Immature natural killer cell (primary cell): ENCODE results near the gene FAM217B. TPM values are rescaled to one million over a fixed set of nuclear protein-coding genes. Genes with fewer than 3 reads are reported as not detected.
A peak's percentile ranks its signal among the peaks of the same experiment; 100 is the strongest.

ENCODE experiments used
- DNase-seq, 3 donors: peaks; one replicate each; pipeline ENCODE4 v3.0.0; 2022; ENCODE audit warnings: mixed read lengths in 1 of 3
- H3K27ac Mint-ChIP-seq, 6 donors: one replicate each; pipeline ENCODE4 v1.8.0; 2020; ENCODE audit warnings: mixed read lengths in 6 of 6, mild to moderate bottlenecking in 5 of 6, inconsistent platforms in 4 of 6, moderate library complexity in 3 of 6
- H3K27me3 Mint-ChIP-seq, 3 donors: one replicate each; pipeline ENCODE4 v1.8.0; 2020 to 2021; ENCODE audit warnings: low read depth in 3 of 3, mild to moderate bottlenecking in 3 of 3, mixed read lengths in 3 of 3, moderate library complexity in 3 of 3, inconsistent platforms in 1 of 3
- H3K36me3 Mint-ChIP-seq, 3 donors: one replicate each; pipeline ENCODE4 v1.8.0; 2020; ENCODE audit warnings: mixed read lengths in 3 of 3, inconsistent platforms in 2 of 3, mild to moderate bottlenecking in 2 of 3
- H3K4me1 Mint-ChIP-seq, 2 donors: one replicate each; pipeline ENCODE4 v1.8.0; 2020; ENCODE audit warnings: inconsistent platforms in 2 of 2, mild to moderate bottlenecking in 2 of 2, mixed read lengths in 2 of 2, moderate library complexity in 1 of 2
- H3K4me3 Mint-ChIP-seq, 5 donors: one replicate each; pipeline ENCODE4 v1.8.0; 2020; ENCODE audit warnings: mild to moderate bottlenecking in 5 of 5, mixed read lengths in 5 of 5, inconsistent platforms in 3 of 5, moderate library complexity in 3 of 5
- H3K9me3 Mint-ChIP-seq, 6 donors: one replicate each; pipeline ENCODE4 v1.8.0; 2020; ENCODE audit warnings: mild to moderate bottlenecking in 6 of 6, mixed read lengths in 6 of 6, inconsistent platforms in 4 of 6, moderate library complexity in 3 of 6
- polyA plus RNA-seq, 3 donors: library from polyadenylated mRNA; unstranded; fragments of 300-500 nt; fragmentation: Illumina TruSeq; gene quantifications; one replicate each; pipeline ENCODE4 v1.2.3, GENCODE V29; 2021

FAM217B gene, protein sequence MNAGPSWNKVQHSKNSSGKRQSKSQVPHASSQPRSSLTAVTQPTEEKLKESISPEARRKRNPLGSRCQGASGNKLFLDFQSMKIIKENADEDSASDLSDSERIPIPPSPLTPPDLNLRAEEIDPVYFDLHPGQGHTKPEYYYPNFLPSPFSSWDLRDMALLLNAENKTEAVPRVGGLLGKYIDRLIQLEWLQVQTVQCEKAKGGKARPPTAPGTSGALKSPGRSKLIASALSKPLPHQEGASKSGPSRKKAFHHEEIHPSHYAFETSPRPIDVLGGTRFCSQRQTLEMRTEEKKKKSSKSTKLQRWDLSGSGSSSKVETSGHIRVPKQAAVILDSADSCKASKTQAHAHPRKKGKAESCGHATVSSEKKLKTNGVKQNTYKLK
- polyA plus RNA-seq, result 10 to 100 TPM in 2 of 3 donors, 1 to 10 TPM in 1; 8.4 to 26.8 (median 25.6) TPM

DNA sequence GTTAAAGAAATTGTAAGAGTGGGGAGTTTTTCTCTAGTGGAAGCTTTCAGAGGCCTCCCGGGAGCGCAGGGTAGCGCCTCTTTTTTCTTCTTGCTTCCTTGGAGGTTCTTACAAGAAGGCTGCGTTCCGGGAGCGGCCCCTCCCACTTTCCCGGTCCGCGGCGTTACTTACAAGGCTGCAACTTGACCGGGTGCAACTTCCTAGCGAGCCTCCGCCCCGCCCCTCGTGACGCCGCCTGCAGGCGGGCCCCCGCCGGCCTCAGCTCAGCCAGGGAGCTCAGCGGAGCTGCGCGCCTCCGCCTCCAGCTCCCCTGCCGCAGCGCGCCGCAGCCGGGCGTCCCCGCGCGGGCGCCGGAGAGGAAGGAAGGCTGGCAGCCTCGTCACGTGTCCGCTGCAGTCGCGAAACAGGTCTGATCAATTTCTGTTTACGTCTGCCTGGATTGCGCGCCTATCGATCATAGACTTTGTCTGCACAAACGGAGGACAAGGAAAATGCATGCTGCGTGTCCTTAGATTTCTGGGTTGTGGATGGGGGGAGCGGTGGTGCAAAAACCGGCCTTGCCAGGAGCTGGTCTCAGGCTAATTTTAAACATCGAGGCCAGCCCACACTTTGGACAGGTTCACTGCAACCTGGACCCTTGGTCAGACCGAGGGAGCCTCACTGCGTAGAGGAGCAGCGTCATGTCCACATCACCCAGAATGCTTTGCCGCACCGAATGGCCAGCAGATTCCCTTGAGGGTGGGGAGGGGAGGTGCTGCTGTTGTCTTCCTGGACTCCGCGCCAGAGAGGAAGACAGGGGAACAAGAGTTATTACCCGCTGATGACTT, at the start of gene FAM217B, which contains the start of gene PPP1R3D:
TSS of gene FAM217B (plus strand) at position 261 of the 827 bp plus-strand sequence. CDS start 3,555 bp downstream, outside the sequence.
TSS of gene PPP1R3D (minus strand) at position 177 of the 827 bp plus-strand sequence. CDS start 374 bp downstream, outside the sequence.
- peak; percentile 88 to 89 (median 89) for DNase-seq
- Mint-ChIP-seq H3K27me3 (peaks cover 3 to 10% (median 7%) of the 10 kb centered on the region in 3 donors), H3K4me3 (peak within 1 kb of the TSS; percentile 92 to 99 (median 97)), H3K27ac (peak within 1 kb of the TSS; percentile 95 to 99 (median 98)), H3K36me3 (peaks cover 9 to 16% (median 15%) of the 10 kb centered on the region in 3 donors), H3K4me1 (peaks cover 33 to 64% of the 10 kb centered on the region in 2 donors), H3K9me3 (no peaks in the 10 kb centered on the region)

DNA sequence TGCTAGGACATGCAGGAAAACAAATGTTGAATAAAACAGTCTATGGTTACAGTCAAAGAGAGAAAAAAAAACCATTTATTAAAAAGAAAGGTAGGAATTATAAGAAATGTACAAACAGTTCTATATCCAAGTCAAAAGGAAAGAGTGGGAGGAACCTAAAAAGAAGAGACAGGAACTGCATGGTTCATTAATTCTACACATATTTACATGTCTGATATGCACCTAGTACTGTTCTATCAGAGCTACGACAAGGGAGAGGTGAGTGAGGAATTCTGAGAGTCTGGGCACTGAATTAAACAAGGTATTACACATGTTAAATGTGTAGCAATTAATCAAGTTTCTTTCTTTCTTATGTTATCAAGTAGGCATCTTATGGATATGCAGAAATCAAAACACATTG, 48.6 kb upstream of the FAM217B start:
- H3K27ac Mint-ChIP-seq, result no peak overlapping the region
- peaks cover 0 to 2% (median 0%) of the 10 kb centered on the region in 3 donors for H3K27me3 Mint-ChIP-seq
- peaks cover 0 to 25% (median 11%) of the 10 kb centered on the region in 3 donors for H3K36me3 Mint-ChIP-seq
- no peak for DNase-seq
- no peak overlapping the region for H3K4me3 Mint-ChIP-seq
- H3K9me3 Mint-ChIP-seq, result no peaks in the 10 kb centered on the region
- no peaks in the 10 kb centered on the region for H3K4me1 Mint-ChIP-seq

DNA sequence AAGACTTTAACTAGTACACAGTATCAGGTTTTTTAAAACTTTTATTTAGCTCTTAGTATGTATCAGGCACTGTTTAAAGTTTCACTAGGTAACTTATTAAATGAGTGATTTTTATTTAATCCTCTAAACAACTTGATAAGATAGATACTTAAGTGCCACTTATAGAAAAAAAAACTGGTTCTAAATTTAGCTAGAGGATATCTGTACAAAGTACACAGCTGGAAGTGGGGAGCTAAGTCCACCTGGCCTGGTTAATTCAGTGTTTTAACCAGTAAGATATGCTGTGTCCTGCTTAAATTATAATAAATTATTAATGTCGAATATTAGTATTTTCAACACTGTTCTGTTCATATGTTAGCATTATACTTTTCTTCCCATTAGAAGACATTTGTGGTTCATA, 44.3 kb upstream of the FAM217B start:
- no peak for DNase-seq
- peaks cover 2 to 21% (median 11%) of the 10 kb centered on the region in 3 donors for H3K36me3 Mint-ChIP-seq
- H3K27ac Mint-ChIP-seq, result no peak overlapping the region
- H3K27me3 Mint-ChIP-seq, result peaks cover 0 to 2% (median 0%) of the 10 kb centered on the region in 3 donors
- no peaks in the 10 kb centered on the region for H3K9me3 Mint-ChIP-seq
- no peak overlapping the region for H3K4me3 Mint-ChIP-seq
- H3K4me1 Mint-ChIP-seq, result no peaks in the 10 kb centered on the region

- Mint-ChIP-seq H3K4me3 (no peak overlapping the region), H3K27ac (no peak overlapping the region), H3K27me3 (no peaks in the 10 kb centered on the region), H3K4me1 (no peaks in the 10 kb centered on the region), H3K9me3 (no peaks in the 10 kb centered on the region), H3K36me3 (peaks cover 10 to 15% (median 12%) of the 10 kb centered on the region in 3 donors)
- no peak for DNase-seq
Observed at GRCh38 chr20:59902470-59902869, 37.7 kb upstream of the FAM217B start.

GRCh38 chr20:59903621-59904020, 36.6 kb upstream of the FAM217B start:
- Mint-ChIP-seq H3K36me3 (peaks cover 10 to 13% (median 12%) of the 10 kb centered on the region in 3 donors), H3K27me3 (no peaks in the 10 kb centered on the region), H3K9me3 (no peaks in the 10 kb centered on the region), H3K4me3 (no peak overlapping the region), H3K4me1 (no peaks in the 10 kb centered on the region), H3K27ac (no peak overlapping the region)
- DNase-seq, result no peak

DNA sequence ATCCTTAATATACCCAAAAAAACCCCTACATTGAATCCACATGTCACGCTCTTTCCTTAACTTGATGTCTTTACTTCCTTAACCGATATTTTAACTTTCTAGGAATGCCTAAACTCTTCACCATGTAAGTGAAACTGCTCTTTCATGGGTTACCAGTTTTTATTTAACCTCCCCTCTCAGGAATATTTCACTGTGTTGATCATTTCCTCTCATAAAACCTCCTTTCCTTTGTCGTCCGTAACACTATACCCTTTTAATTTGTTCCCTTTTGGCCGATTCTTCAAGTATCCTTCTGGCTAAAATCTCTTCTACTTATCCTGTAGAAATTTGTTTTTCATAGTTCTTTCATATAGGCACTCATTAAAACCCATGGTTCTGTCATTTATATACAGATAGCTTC, 31.3 kb upstream of the FAM217B start:
- Mint-ChIP-seq H3K27ac (no peak overlapping the region), H3K4me1 (no peaks in the 10 kb centered on the region), H3K9me3 (no peaks in the 10 kb centered on the region), H3K4me3 (no peak overlapping the region), H3K27me3 (peaks cover 0 to 3% (median 0%) of the 10 kb centered on the region in 3 donors), H3K36me3 (peaks cover 0 to 14% (median 7%) of the 10 kb centered on the region in 3 donors)
- DNase-seq, result no peak

DNA sequence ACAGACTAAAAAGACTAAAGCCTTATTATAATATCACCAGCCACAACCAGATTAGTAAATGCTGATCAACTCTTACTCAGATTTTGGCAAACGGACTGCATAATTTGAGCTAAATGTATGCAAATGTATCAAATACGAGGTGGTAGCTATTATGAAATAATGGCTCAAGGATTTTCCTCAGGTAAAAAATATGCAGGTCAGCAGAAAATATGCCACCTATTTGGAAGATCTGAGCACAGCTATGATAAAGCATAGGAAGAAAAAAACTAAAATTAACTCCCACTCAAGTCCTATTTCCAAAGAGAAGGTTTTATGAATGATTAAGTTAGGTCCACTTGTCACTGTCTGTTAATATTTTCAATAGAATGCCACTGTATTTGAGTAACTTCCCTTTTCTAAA, 29.1 kb upstream of the FAM217B start:
- DNase-seq, result no peak
- Mint-ChIP-seq H3K4me1 (no peaks in the 10 kb centered on the region), H3K27ac (no peak overlapping the region), H3K27me3 (peaks cover 0 to 3% (median 0%) of the 10 kb centered on the region in 3 donors), H3K36me3 (peaks cover 0 to 10% (median 7%) of the 10 kb centered on the region in 3 donors), H3K4me3 (no peak overlapping the region), H3K9me3 (no peaks in the 10 kb centered on the region)

DNA sequence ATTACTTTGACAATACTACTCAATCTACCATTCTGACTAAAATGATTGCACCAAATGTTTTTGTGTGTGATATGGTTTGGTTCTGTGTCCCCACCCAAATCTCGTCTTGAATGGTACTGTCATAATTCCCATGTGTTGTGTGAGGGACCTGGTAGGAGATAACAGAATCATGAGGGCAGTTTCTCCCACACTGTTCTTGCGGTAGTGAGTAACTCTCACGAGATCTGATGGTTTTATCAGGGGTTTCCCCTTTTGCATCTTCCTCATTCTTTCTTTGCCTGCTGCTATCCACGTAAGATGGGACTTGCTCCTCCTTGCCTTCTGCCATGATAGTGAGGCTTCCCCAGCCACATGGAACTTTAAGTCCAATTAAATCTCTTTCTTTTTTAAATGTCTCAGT, 27.6 kb upstream of the FAM217B start:
- Mint-ChIP-seq H3K36me3 (peaks cover 0 to 7% (median 7%) of the 10 kb centered on the region in 3 donors), H3K27me3 (peaks cover 0 to 3% (median 0%) of the 10 kb centered on the region in 3 donors), H3K27ac (no peak overlapping the region), H3K4me3 (no peak overlapping the region), H3K9me3 (no peaks in the 10 kb centered on the region), H3K4me1 (no peaks in the 10 kb centered on the region)
- no peak for DNase-seq

- Mint-ChIP-seq H3K27ac (no peak overlapping the region), H3K36me3 (peaks cover 0 to 3% (median 0%) of the 10 kb centered on the region in 3 donors), H3K27me3 (peaks cover 1 to 6% (median 2%) of the 10 kb centered on the region in 3 donors), H3K4me1 (no peaks in the 10 kb centered on the region), H3K9me3 (no peaks in the 10 kb centered on the region), H3K4me3 (no peak overlapping the region)
- DNase-seq, result no peak
Observed at GRCh38 chr20:59920944-59921343, 19.2 kb upstream of the FAM217B start.

- Mint-ChIP-seq H3K9me3 (no peaks in the 10 kb centered on the region), H3K4me1 (no peaks in the 10 kb centered on the region), H3K27me3 (peaks cover 2 to 6% (median 3%) of the 10 kb centered on the region in 3 donors), H3K36me3 (peaks cover 0 to 3% (median 0%) of the 10 kb centered on the region in 3 donors), H3K27ac (no peak overlapping the region), H3K4me3 (no peak overlapping the region)
- no peak for DNase-seq
Observed at GRCh38 chr20:59923514-59923913, 16.7 kb upstream of the FAM217B start.

DNA sequence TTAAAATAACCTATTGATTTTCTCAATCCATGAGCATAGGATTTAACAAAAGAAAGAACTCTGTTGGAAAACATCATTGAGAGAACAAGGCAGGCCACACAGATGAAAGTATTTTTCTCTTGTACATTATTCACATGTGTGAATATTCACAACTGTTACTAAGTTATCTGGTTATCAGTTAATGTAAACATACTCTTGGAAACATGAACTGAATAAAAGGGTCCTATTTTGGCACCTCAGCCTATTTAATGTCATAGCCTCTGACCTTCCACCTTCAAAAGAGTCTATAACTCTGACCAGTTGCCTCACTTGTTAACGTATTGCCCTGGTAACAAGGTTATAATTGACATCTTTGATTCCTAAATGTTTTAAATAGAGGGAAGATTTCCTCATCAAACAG, 14.8 kb upstream of the FAM217B start:
- H3K27me3 Mint-ChIP-seq, result peaks cover 0 to 6% (median 3%) of the 10 kb centered on the region in 3 donors
- H3K9me3 Mint-ChIP-seq, result no peaks in the 10 kb centered on the region
- H3K4me1 Mint-ChIP-seq, result no peaks in the 10 kb centered on the region
- H3K27ac Mint-ChIP-seq, result no peak overlapping the region
- H3K4me3 Mint-ChIP-seq, result no peak overlapping the region
- H3K36me3 Mint-ChIP-seq, result no peaks in the 10 kb centered on the region
- no peak for DNase-seq

- Mint-ChIP-seq H3K9me3 (no peaks in the 10 kb centered on the region), H3K27ac (no peak overlapping the region), H3K4me1 (no peaks in the 10 kb centered on the region), H3K27me3 (peaks cover 0 to 6% (median 3%) of the 10 kb centered on the region in 3 donors), H3K36me3 (no peaks in the 10 kb centered on the region), H3K4me3 (no peak overlapping the region)
- DNase-seq, result no peak
Observed at GRCh38 chr20:59925899-59926298, 14.3 kb upstream of the FAM217B start.

GRCh38 chr20:59931511-59932312, 8.5 kb upstream of the FAM217B start:
- no peaks in the 10 kb centered on the region for H3K36me3 Mint-ChIP-seq
- peaks cover 8 to 33% of the 10 kb centered on the region in 2 donors for H3K4me1 Mint-ChIP-seq
- H3K9me3 Mint-ChIP-seq, result no peaks in the 10 kb centered on the region
- H3K4me3 Mint-ChIP-seq, result peak overlapping the region; percentile 34 to 78 (median 71)
- H3K27ac Mint-ChIP-seq, result no peak overlapping the region
- DNase-seq, result no peak
- peaks cover 0 to 10% (median 2%) of the 10 kb centered on the region in 3 donors for H3K27me3 Mint-ChIP-seq
